Trophoblast cell (in vitro differentiated cells and primary cell): Measurements from ENCODE around the gene TRIM6.

Source experiments
- DNase-seq, 2 donors: peaks; one replicate each; pipeline ENCODE4 v3.0.0-alpha.2; 2016
- H2AFZ ChIP-seq: 2 replicates; pipeline ENCODE4 v1.6.1; 2013; ENCODE audit warnings: low read length, moderate library complexity, mild to moderate bottlenecking; ENCODE audit not compliant: insufficient read depth, poor library complexity
- H2AK5ac ChIP-seq: 2 replicates; pipeline ENCODE4 v1.6.1; 2013; ENCODE audit warnings: mild to moderate bottlenecking, low read length
- H2BK120ac ChIP-seq: 2 replicates; pipeline ENCODE4 v1.6.1; 2013; ENCODE audit warnings: low read length, mild to moderate bottlenecking, moderate library complexity; ENCODE audit not compliant: insufficient read depth, poor library complexity
- H2BK12ac ChIP-seq: 2 replicates; pipeline ENCODE4 v1.6.1; 2013; ENCODE audit warnings: mild to moderate bottlenecking, low read length, moderate library complexity
- H2BK5ac ChIP-seq: 2 replicates; pipeline ENCODE4 v1.6.1; 2013; ENCODE audit warnings: low read length, low read depth, moderate library complexity, mild to moderate bottlenecking; ENCODE audit not compliant: poor library complexity
- H3K14ac ChIP-seq: 2 replicates; pipeline ENCODE4 v1.6.1; 2013; ENCODE audit warnings: mild to moderate bottlenecking, low read length
- H3K18ac ChIP-seq: 2 replicates; pipeline ENCODE4 v1.6.1; 2013; ENCODE audit warnings: mild to moderate bottlenecking, low read length
- H3K23ac ChIP-seq: 2 replicates; pipeline ENCODE4 v1.6.1; 2013; ENCODE audit warnings: low read length
- H3K27ac ChIP-seq: 2 replicates; pipeline ENCODE4 v1.5.1; 2013; ENCODE audit warnings: low read depth, mild to moderate bottlenecking, inconsistent platforms, low read length, moderate library complexity
- H3K27me3 ChIP-seq: 2 replicates; pipeline ENCODE4 v1.6.1; 2013; ENCODE audit warnings: inconsistent platforms, mild to moderate bottlenecking, low read length, moderate library complexity; ENCODE audit not compliant: insufficient read depth
- H3K36me3 ChIP-seq, 2 experiments: 1 replicate in 1 of 2; 2 replicates in 1 of 2; pipeline ENCODE4 v1.6.1; 2013; ENCODE audit warnings: low read length in 2 of 2, mild to moderate bottlenecking in 2 of 2, moderate library complexity in 1 of 2; ENCODE audit not compliant: insufficient read depth in 2 of 2, control insufficient read depth in 1 of 2
- H3K4ac ChIP-seq: 2 replicates; pipeline ENCODE4 v1.6.1; 2013; ENCODE audit warnings: low read depth, mild to moderate bottlenecking, low read length, moderate library complexity
- H3K4me1 ChIP-seq, 2 experiments: 1 replicate in 1 of 2; 2 replicates in 1 of 2; pipeline ENCODE4 v1.6.1; 2013; ENCODE audit warnings: low read length in 2 of 2, mild to moderate bottlenecking in 2 of 2, moderate library complexity in 1 of 2; ENCODE audit not compliant: insufficient read depth in 2 of 2, control insufficient read depth in 1 of 2
- H3K4me2 ChIP-seq: 2 replicates; pipeline ENCODE4 v1.6.1; 2013; ENCODE audit warnings: inconsistent platforms, mild to moderate bottlenecking, low read length, moderate library complexity
- H3K4me3 ChIP-seq: 2 replicates; pipeline ENCODE4 v1.5.1; 2013; ENCODE audit warnings: mild to moderate bottlenecking, low read depth, low read length, inconsistent platforms
- H3K79me1 ChIP-seq: one replicate; pipeline ENCODE4 v1.6.1; 2013; ENCODE audit warnings: low read length
- H3K79me2 ChIP-seq: 2 replicates; pipeline ENCODE4 v1.6.1; 2013; ENCODE audit warnings: low read length, mild to moderate bottlenecking; ENCODE audit not compliant: control insufficient read depth, insufficient read depth, poor library complexity
- H3K9ac ChIP-seq: 2 replicates; pipeline ENCODE4 v1.6.1; 2013; ENCODE audit warnings: mild to moderate bottlenecking, low read length
- H3K9me3 ChIP-seq: 2 replicates; pipeline ENCODE4 v1.6.1; 2013; ENCODE audit warnings: low read depth, mild to moderate bottlenecking, control low read depth, inconsistent platforms, low read length; ENCODE audit not compliant: insufficient read depth
- H4K12ac ChIP-seq: 2 replicates; pipeline ENCODE4 v1.6.1; 2013; ENCODE audit warnings: low read depth, mild to moderate bottlenecking, low read length, moderate library complexity
- H4K8ac ChIP-seq: 2 replicates; pipeline ENCODE4 v1.6.1; 2013; ENCODE audit warnings: low read depth, mild to moderate bottlenecking, low read length, moderate library complexity
- H4K91ac ChIP-seq: one replicate; pipeline ENCODE4 v1.6.1; 2013; ENCODE audit warnings: low read depth, mild to moderate bottlenecking, low read length, moderate library complexity
- WGBS: extraction: QIAGEN DNeasy Blood & Tissue Kit; methylation state at CpG from one replicate; pipeline ENCODE4 v1.1.7; 2013; ENCODE audit warnings: missing lambda C conversion rate; ENCODE audit not compliant: insufficient read length, insufficient coverage; ENCODE audit errors: extremely low coverage; 5-methylcytosine and 5-hydroxymethylcytosine counted together

TRIM6 gene

DNA sequence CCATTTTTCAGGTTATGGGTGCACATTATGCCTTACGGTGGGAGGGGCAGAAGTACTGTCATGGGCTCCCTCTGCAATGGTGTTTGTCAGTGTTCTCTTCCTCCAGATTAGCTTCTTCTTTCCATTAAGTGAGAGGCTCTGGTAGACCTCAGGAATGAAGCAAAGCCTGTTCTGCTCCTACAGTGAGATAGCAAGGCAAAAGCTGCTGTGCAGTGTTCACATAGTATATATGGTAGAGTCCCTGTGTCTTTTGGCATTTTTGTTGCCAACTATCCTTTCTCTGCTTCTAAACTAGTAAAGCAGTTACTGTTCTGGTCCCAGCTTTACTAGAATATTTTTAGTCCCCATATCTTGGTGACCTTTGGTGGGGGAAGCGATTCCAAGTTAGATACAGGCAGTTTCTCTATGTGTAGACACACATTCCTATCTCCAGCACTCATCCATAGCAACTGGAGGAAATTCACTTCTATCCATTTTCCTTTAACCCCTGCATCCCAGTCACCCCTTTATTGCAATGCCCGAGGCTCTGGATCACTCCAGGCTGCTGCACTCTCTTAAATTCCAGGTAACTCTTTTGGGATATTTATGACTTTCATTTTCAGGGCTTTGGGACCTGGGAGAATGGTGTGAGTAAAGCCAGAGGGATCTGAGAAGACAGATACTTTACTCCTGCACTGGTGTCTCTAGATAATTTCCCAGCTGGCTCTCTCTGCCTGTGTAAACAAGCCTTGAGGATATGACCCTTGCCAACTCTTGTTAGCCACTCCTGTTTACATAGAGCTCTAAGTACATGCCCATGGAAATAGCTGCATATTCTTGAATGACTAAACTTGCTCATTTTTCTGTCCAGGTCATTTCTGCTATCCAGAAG lies 24.4 kb downstream of the TRIM6 start:
- peak overlapping the region; percentile 53 for H3K4me2 ChIP-seq
- DNase-seq = peak; percentile 89 to 96
- no peaks in the 10 kb centered on the region for H3K79me2 ChIP-seq
- H4K8ac ChIP-seq = no peak overlapping the region
- H3K9ac ChIP-seq = no peak overlapping the region
- H2AFZ ChIP-seq = no peak overlapping the region
- peak overlapping the region; percentile 100 for H2BK120ac ChIP-seq
- no peaks in the 10 kb centered on the region for H3K9me3 ChIP-seq
- no peak overlapping the region for H4K12ac ChIP-seq
- H4K91ac ChIP-seq = peak overlapping the region; percentile 99
- H3K4ac ChIP-seq = no peak overlapping the region
- H3K18ac ChIP-seq = no peak overlapping the region
- no peak overlapping the region for H3K23ac ChIP-seq
- no CpG with 5 or more reads among the region's 3 CpGs for WGBS
- H3K4me3 ChIP-seq = no peak overlapping the region
- H2BK5ac ChIP-seq = peak overlapping the region; percentile 97
- H3K27ac ChIP-seq = peak overlapping the region; percentile 93
- peaks cover 12 to 17% of the 10 kb centered on the region in 2 experiments for H3K4me1 ChIP-seq
- peak overlapping the region; percentile 99 for H2BK12ac ChIP-seq
- no peaks in the 10 kb centered on the region for H3K36me3 ChIP-seq
- no peak overlapping the region for H3K14ac ChIP-seq
- no peak overlapping the region for H2AK5ac ChIP-seq
- no peaks in the 10 kb centered on the region for H3K27me3 ChIP-seq
- peaks cover 15% of the 10 kb centered on the region for H3K79me1 ChIP-seq

DNA sequence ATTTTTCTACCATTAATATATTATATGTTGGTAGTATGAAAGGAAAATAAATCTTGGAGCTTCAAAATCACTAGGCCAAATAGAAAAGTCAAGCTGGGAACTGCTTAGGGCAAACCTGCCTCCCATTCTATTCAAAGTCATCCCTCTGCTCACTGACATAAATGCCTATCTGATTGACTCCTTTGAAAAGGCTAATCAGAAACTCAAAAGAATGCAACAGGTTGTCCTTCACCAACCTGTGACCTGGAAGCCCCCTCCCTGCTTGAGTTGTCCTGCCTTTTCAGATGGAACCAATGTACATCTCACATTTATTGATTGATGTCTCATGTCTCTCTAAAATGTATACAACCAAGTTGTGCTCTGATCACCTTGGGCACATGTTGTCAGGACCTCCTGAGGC lies 25.1 kb downstream of the TRIM6 start:
- Histone ChIP-seq H2BK120ac (peak overlapping the region; percentile 88), H2BK12ac (peak overlapping the region; percentile 94), H3K4me1 (peaks cover 12 to 17% of the 10 kb centered on the region in 2 experiments), H2AK5ac (peak overlapping the region; percentile 73), H4K91ac (peak overlapping the region; percentile 51), H3K79me1 (peaks cover 15% of the 10 kb centered on the region), H4K8ac (peak overlapping the region; percentile 41), H3K23ac (no peak overlapping the region), H3K9ac (no peak overlapping the region), H2BK5ac (peak overlapping the region; percentile 52), H4K12ac (no peak overlapping the region), H3K27me3 (no peaks in the 10 kb centered on the region), H3K36me3 (no peaks in the 10 kb centered on the region), H3K9me3 (no peaks in the 10 kb centered on the region), H2AFZ (no peak overlapping the region), H3K27ac (peak overlapping the region; percentile 93), H3K4ac (no peak overlapping the region), H3K4me3 (no peak overlapping the region), H3K79me2 (no peaks in the 10 kb centered on the region), H3K18ac (peak overlapping the region; percentile 65), H3K4me2 (peak overlapping the region; percentile 53), H3K14ac (peak overlapping the region; percentile 65)
- no peak for DNase-seq

DNA sequence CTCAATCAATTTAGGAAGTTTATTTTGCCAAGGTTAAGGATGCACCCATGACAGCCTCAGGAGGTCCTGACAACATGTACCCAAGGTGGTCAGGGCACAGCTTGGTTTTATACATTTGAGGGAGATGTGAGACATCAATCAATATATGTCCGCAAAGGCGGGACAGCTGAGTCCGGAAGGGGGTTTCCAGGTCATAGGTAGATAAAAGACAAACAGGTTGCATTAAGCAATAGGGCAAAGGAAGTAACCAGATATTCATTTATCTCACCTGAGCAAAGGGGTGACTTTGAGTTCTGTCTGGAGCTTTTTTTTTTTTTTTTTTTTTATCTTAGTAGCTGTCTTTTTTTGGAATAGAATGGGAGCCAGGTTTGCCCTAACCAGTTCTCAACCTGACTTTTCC lies 26.4 kb downstream of the TRIM6 start:
- no peak overlapping the region for H3K4me2 ChIP-seq
- H2BK12ac ChIP-seq = no peak overlapping the region
- no peak overlapping the region for H3K9ac ChIP-seq
- H2BK120ac ChIP-seq = no peak overlapping the region
- H2BK5ac ChIP-seq = no peak overlapping the region
- no peak overlapping the region for H3K14ac ChIP-seq
- no peak overlapping the region for H3K4ac ChIP-seq
- H3K23ac ChIP-seq = no peak overlapping the region
- H3K18ac ChIP-seq = no peak overlapping the region
- H2AK5ac ChIP-seq = no peak overlapping the region
- DNase-seq = no peak
- no peaks in the 10 kb centered on the region for H3K79me2 ChIP-seq
- H3K9me3 ChIP-seq = no peaks in the 10 kb centered on the region
- no peak overlapping the region for H4K91ac ChIP-seq
- no peak overlapping the region for H3K4me3 ChIP-seq
- peaks cover 12 to 17% of the 10 kb centered on the region in 2 experiments for H3K4me1 ChIP-seq
- no CpG with 5 or more reads among the region's 3 CpGs for WGBS
- H2AFZ ChIP-seq = no peak overlapping the region
- no peak overlapping the region for H4K12ac ChIP-seq
- no peak overlapping the region for H4K8ac ChIP-seq
- peaks cover 15% of the 10 kb centered on the region for H3K79me1 ChIP-seq
- H3K27me3 ChIP-seq = no peaks in the 10 kb centered on the region
- no peak overlapping the region for H3K27ac ChIP-seq
- H3K36me3 ChIP-seq = no peaks in the 10 kb centered on the region

DNA sequence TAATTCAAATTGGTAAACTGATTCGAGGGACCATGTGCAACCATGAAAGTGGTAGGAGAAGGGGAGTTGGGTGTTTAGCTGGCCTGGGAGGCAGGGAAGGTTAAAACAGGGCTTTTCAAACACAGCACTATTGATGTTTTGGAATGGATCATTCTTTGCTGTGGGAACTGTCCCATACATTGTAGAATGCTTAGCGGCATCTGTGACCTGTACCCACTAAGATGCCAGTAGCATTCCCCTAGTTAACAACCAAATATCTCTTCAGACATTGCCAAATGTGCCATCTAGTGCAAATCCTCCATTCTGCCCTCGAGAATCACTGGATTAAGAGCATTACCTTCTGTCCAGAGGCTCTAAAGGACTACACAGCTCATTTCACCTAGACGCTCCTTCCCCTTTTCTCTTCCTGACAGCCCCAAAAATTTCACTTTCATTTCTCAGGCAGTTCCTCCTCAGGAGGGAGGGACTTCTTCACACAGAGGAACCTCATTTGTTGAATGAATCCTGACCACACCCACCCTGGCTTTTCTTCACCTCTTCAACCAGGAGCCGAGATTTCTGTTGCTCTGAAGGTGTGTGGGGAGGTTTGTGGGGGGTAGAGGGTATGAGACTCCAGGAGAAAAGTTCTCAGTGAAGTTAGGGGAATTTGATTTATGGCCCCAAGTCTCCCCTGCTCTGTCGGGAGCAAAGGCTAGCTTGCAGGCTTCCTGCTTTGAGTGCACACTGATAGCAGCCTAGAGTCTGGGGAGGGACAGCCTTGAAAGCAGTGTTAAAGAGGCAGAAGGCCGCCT lies 28.2 kb downstream of the TRIM6 start, which contains the start of gene TRIM34:
TSS of gene TRIM34 (plus strand) at position 513 of the 791 bp plus-strand sequence. CDS start 7,331 bp downstream, outside the sequence.
- Histone ChIP-seq H3K27ac (no peak within 1 kb of the TSS), H4K8ac (peak within 1 kb of the TSS; percentile 21), H3K18ac (no peak within 1 kb of the TSS), H3K4me1 (peaks cover 12% of the 10 kb centered on the region in 2 experiments), H3K27me3 (no peaks in the 10 kb centered on the region), H3K23ac (no peak within 1 kb of the TSS), H2BK5ac (no peak within 1 kb of the TSS), H3K14ac (no peak within 1 kb of the TSS), H2AFZ (peak within 1 kb of the TSS; percentile 15), H3K79me2 (no peaks in the 10 kb centered on the region), H4K12ac (no peak within 1 kb of the TSS), H3K4me3 (no peak within 1 kb of the TSS), H3K4me2 (peak within 1 kb of the TSS; percentile 57), H2BK12ac (no peak within 1 kb of the TSS), H4K91ac (no peak within 1 kb of the TSS), H3K9me3 (no peaks in the 10 kb centered on the region), H2AK5ac (no peak within 1 kb of the TSS), H3K9ac (no peak within 1 kb of the TSS), H3K79me1 (peaks cover 15% of the 10 kb centered on the region), H3K4ac (no peak within 1 kb of the TSS), H2BK120ac (no peak within 1 kb of the TSS), H3K36me3 (no peaks in the 10 kb centered on the region)
- WGBS = no CpG with 5 or more reads among the region's 7 CpGs
- peak; percentile 22 to 44 for DNase-seq
